IMR-90 (cell line): ENCODE results near the gene STYK1. TPM values are rescaled to one million over a fixed set of nuclear protein-coding genes. Genes with fewer than 3 reads are reported as not detected.

Source experiments
- ATAC-seq: fragments of 200-7000 bp; cut with Tn5 transposase; 2 replicates; pipeline ENCODE4 v1.9.1; 2020; ENCODE audit warnings: low read depth, mild to moderate bottlenecking, moderate library complexity
- BruUV-seq: library from RNA; stranded (reverse); fragments of 400-500 nt; replicated peaks from 2 replicates; lab custom pipeline; 2021; lab: Mats Ljungman, UMichigan
- CTCF ChIA-PET: fragments of 300-600 bp; formaldehyde crosslinking; extraction: SDS; loops from one replicate; lab custom pipeline; 2021; ENCODE audit warnings: antibody characterized with exemption; lab: Yijun Ruan, JAX
- POLR2A ChIA-PET: fragments of 300-600 bp; sonication (Branson Sonifier 250); formaldehyde crosslinking; loops from one replicate; lab custom pipeline; 2022; ENCODE audit warnings: antibody characterized with exemption; ENCODE audit not compliant: unreplicated experiment; lab: Charles Lee
- DNase-seq: peaks from one replicate; pipeline ENCODE4 v3.0.0; 2013
- H2AFZ ChIP-seq: replicated peaks from 2 replicates; pipeline ENCODE3; 2013; ENCODE audit warnings: low read length, mild to moderate bottlenecking; ENCODE audit not compliant: poor library complexity
- H2AK5ac ChIP-seq: 2 replicates; pipeline ENCODE4 v1.6.1; 2013; ENCODE audit warnings: low read depth, low read length, inconsistent platforms
- H2AK9ac ChIP-seq: replicated peaks from 2 replicates; pipeline ENCODE3; 2013; ENCODE audit warnings: mild to moderate bottlenecking, low read depth, low read length, moderate library complexity; ENCODE audit not compliant: poor library complexity
- H2BK120ac ChIP-seq: 2 replicates; pipeline ENCODE4 v1.6.1; 2013; ENCODE audit warnings: low read depth, low read length, inconsistent platforms
- H2BK15ac ChIP-seq: 3 replicates; pipeline ENCODE4 v1.6.1; 2013; ENCODE audit warnings: low read depth, low read length, inconsistent platforms
- H2BK20ac ChIP-seq: 2 replicates; pipeline ENCODE4 v1.6.1; 2013; ENCODE audit warnings: low read depth, mild to moderate bottlenecking, inconsistent platforms, low read length, moderate library complexity
- H2BK5ac ChIP-seq: 2 replicates; pipeline ENCODE4 v1.6.1; 2013; ENCODE audit warnings: mild to moderate bottlenecking, low read depth, low read length, inconsistent platforms; ENCODE audit not compliant: poor library complexity, severe bottlenecking
- H3K14ac ChIP-seq: replicated peaks from 2 replicates; pipeline ENCODE4 v1.6.1; 2013; ENCODE audit warnings: low read depth, low read length, inconsistent platforms
- H3K18ac ChIP-seq: 2 replicates; pipeline ENCODE4 v1.6.1; 2013; ENCODE audit warnings: low read depth, low read length, control low read depth
- H3K23ac ChIP-seq: 2 replicates; pipeline ENCODE4 v1.6.1; 2013; ENCODE audit warnings: low read depth, low read length, inconsistent platforms
- H3K27ac ChIP-seq: 2 replicates; pipeline ENCODE4 v1.5.1; 2013; ENCODE audit warnings: mild to moderate bottlenecking, control low read depth, low read length; ENCODE audit not compliant: insufficient read depth
- H3K27me3 ChIP-seq: 2 replicates; pipeline ENCODE4 v1.6.1; 2013; ENCODE audit warnings: low read length; ENCODE audit not compliant: control insufficient read depth, insufficient read depth
- H3K36me3 ChIP-seq: 2 replicates; pipeline ENCODE4 v1.6.1; 2013; ENCODE audit warnings: low read length, mixed read lengths; ENCODE audit not compliant: control insufficient read depth, insufficient read depth
- H3K4ac ChIP-seq: 2 replicates; pipeline ENCODE4 v1.6.1; 2013; ENCODE audit warnings: low read depth, low read length, inconsistent platforms
- H3K4me1 ChIP-seq: 2 replicates; pipeline ENCODE4 v1.6.1; 2013; ENCODE audit warnings: low read length, mixed read lengths; ENCODE audit not compliant: control insufficient read depth, insufficient read depth
- H3K4me2 ChIP-seq: 2 replicates; pipeline ENCODE4 v1.6.1; 2013; ENCODE audit warnings: low read depth, mild to moderate bottlenecking, control low read depth, low read length, moderate library complexity
- H3K4me3 ChIP-seq: 2 replicates; pipeline ENCODE4 v1.5.1; 2013; ENCODE audit warnings: low read depth, mild to moderate bottlenecking, control low read depth, low read length, moderate library complexity; ENCODE audit not compliant: insufficient read depth
- H3K56ac ChIP-seq: 2 replicates; pipeline ENCODE4 v1.6.1; 2013; ENCODE audit warnings: low read length, inconsistent platforms; ENCODE audit not compliant: insufficient read depth; ENCODE audit errors: extremely low read depth
- H3K79me1 ChIP-seq, 2 experiments: 2 replicates each; pipeline ENCODE4 v1.6.1; 2013; ENCODE audit warnings: low read length in 2 of 2, inconsistent platforms in 1 of 2, low read depth in 1 of 2
- H3K9ac ChIP-seq: 2 replicates; pipeline ENCODE4 v1.6.1; 2013; ENCODE audit warnings: low read depth, low read length, control low read depth
- H3K9me1 ChIP-seq: 2 replicates; pipeline ENCODE4 v1.6.1; 2013; ENCODE audit warnings: low read length, inconsistent platforms; ENCODE audit not compliant: insufficient read depth
- H3K9me3 ChIP-seq: 2 replicates; pipeline ENCODE4 v1.6.1; 2013; ENCODE audit warnings: low read length; ENCODE audit not compliant: control insufficient read depth, insufficient read depth
- H4K20me1 ChIP-seq: 2 replicates; pipeline ENCODE4 v1.6.1; 2013; ENCODE audit warnings: low read length, inconsistent platforms; ENCODE audit not compliant: insufficient read depth
- H4K5ac ChIP-seq: 2 replicates; pipeline ENCODE4 v1.6.1; 2013; ENCODE audit warnings: mild to moderate bottlenecking, low read depth, low read length, control low read depth
- H4K8ac ChIP-seq, 2 experiments: 2 replicates each; pipeline ENCODE4 v1.6.1; 2013; ENCODE audit warnings: low read depth in 2 of 2, low read length in 2 of 2, control low read depth in 1 of 2, inconsistent platforms in 1 of 2
- H4K91ac ChIP-seq: 2 replicates; pipeline ENCODE4 v1.6.1; 2013; ENCODE audit warnings: low read depth, low read length, inconsistent platforms; ENCODE audit not compliant: insufficient read depth
- BHLHE40 ChIP-seq: fragments of 150-350 bp; IDR thresholded peaks from 2 replicates; pipeline ENCODE4 v1.6.1; 2016; ENCODE audit warnings: mild to moderate bottlenecking, low read depth, low read length
- CEBPB ChIP-seq: IDR thresholded peaks from 2 replicates; pipeline ENCODE4 v1.6.1; 2012; ENCODE audit warnings: low read depth, low read length, improper control_type of control experiment
- CTCF ChIP-seq: conservative IDR thresholded peaks from 2 replicates; pipeline ENCODE4 v1.5.1; 2012; ENCODE audit warnings: mild to moderate bottlenecking, low read depth, low read length, improper control_type of control experiment
- ELK1 ChIP-seq: fragments of 150-350 bp; IDR thresholded peaks from 2 replicates; pipeline ENCODE4 v1.6.1; 2016; ENCODE audit warnings: low read depth, mild to moderate bottlenecking, low read length, moderate library complexity, borderline replicate concordance
- FOS ChIP-seq: fragments of 150-350 bp; IDR thresholded peaks from 2 replicates; pipeline ENCODE4 v1.6.1; 2016; ENCODE audit warnings: low read depth, low read length
- MAFK ChIP-seq: IDR thresholded peaks from 2 replicates; pipeline ENCODE4 v1.6.1; 2012; ENCODE audit warnings: low read depth, low read length, improper control_type of control experiment
- MAZ ChIP-seq: IDR thresholded peaks from 2 replicates; pipeline ENCODE4 v1.6.1; 2012; ENCODE audit warnings: low read depth, mild to moderate bottlenecking, low read length, improper control_type of control experiment, moderate library complexity, borderline replicate concordance
- MXI1 ChIP-seq: IDR thresholded peaks from 2 replicates; pipeline ENCODE4 v1.6.1; 2012; ENCODE audit warnings: low read depth, mild to moderate bottlenecking, low read length, moderate library complexity, borderline replicate concordance
- NFE2L2 ChIP-seq: fragments of 150-350 bp; IDR thresholded peaks from 2 replicates; pipeline ENCODE4 v1.6.1; 2016; ENCODE audit warnings: low read depth, mild to moderate bottlenecking, low read length
- POLR2A ChIP-seq: IDR thresholded peaks from 2 replicates; pipeline ENCODE4 v1.6.1; 2012; ENCODE audit warnings: mild to moderate bottlenecking, low read depth, low read length
- RAD21 ChIP-seq: IDR thresholded peaks from 2 replicates; pipeline ENCODE4 v1.6.1; 2012; ENCODE audit warnings: low read length, improper control_type of control experiment
- RCOR1 ChIP-seq: IDR thresholded peaks from 2 replicates; pipeline ENCODE4 v1.6.1; 2012; ENCODE audit warnings: mild to moderate bottlenecking, low read length, improper control_type of control experiment; ENCODE audit not compliant: insufficient replicate concordance
- RFX5 ChIP-seq: IDR thresholded peaks from 2 replicates; pipeline ENCODE4 v1.8.0; 2012; ENCODE audit warnings: low read depth, mild to moderate bottlenecking, low read length, moderate library complexity
- SMC3 ChIP-seq: fragments of 150-350 bp; IDR thresholded peaks from 2 replicates; pipeline ENCODE4 v1.6.1; 2016; ENCODE audit warnings: low read depth, mild to moderate bottlenecking, antibody characterized with exemption, low read length, moderate library complexity
- USF2 ChIP-seq: fragments of 150-350 bp; IDR thresholded peaks from 2 replicates; pipeline ENCODE4 v1.6.1; 2017; ENCODE audit warnings: mild to moderate bottlenecking, antibody characterized with exemption, low read length, low read depth
- WGBS, 2 experiments: methylation state at CpG; one replicate each; pipeline versions ENCODE4 v1.1.5 to v1.1.7; 2013; ENCODE audit warnings: missing lambda C conversion rate in 2 of 2; ENCODE audit not compliant: insufficient read length in 1 of 2; ENCODE audit errors: extremely low coverage in 2 of 2; 5-methylcytosine and 5-hydroxymethylcytosine counted together
- dilution Hi-C: fragments of 300-500 bp; cut with HindIII; formaldehyde crosslinking; loops from one replicate; pipeline ENCODE4 v1.14.3; 2018; ENCODE audit warnings: low sequenced_read_pairs; ENCODE audit not compliant: unreplicated experiment
- in situ Hi-C: fragments of 300-500 bp; cut with MboI; formaldehyde crosslinking; loops from 3 replicates; pipeline ENCODE4 v1.14.3; 2019; ENCODE audit warnings: low sequenced_read_pairs, inconsistent platforms, mixed read lengths
- intact Hi-C: fragments of 100-400 bp; cut with micrococcal nuclease; formaldehyde crosslinking; loops from 2 replicates; pipeline ENCODE4 v1.10.0; 2022
- polyA plus RNA-seq, 3 experiments: library from polyadenylated mRNA; depleted of rRNA; stranded (reverse); fragments of >200 nt; gene quantifications; 2 replicates each; pipeline ENCODE4 v1.2.3, GENCODE V29; 2012; ENCODE audit warnings: low replicate concordance in 1 of 3
- total RNA-seq: library from RNA; depleted of rRNA; stranded (reverse); fragments of >200 nt; gene quantifications from 2 replicates; pipeline ENCODE4 v1.2.3, GENCODE V29; 2012

The STYK1 gene
- total and polyA plus RNA-seq, 2 of the 4 experiments (the other 2 are of a cell fraction) = 0.36 to 0.72 TPM

GRCh38 chr12:10607885-10608458 is 65.9 kb downstream of the STYK1 start:
- Histone ChIP-seq H3K79me1 (peaks cover 6 to 12% of the 10 kb centered on the region in 2 experiments; a peak in 3 of 4 replicates), H3K4me3 (no peak overlapping the region), H3K9me3 (no peaks in the 10 kb centered on the region), H2AK5ac (no peak overlapping the region), H3K4me2 (no peak overlapping the region), H4K5ac (no peak overlapping the region), H3K14ac (no peak overlapping the region), H3K36me3 (peaks cover 7% of the 10 kb centered on the region), H2AFZ (no peak overlapping the region), H4K91ac (no peak overlapping the region), H2BK20ac (no peak overlapping the region), H2BK15ac (no peak overlapping the region), H3K4ac (no peak overlapping the region), H3K23ac (no peak overlapping the region), H2BK5ac (no peak overlapping the region), H2AK9ac (no peak overlapping the region), H2BK120ac (no peak overlapping the region), H3K27me3 (no peaks in the 10 kb centered on the region), H3K9ac (no peak overlapping the region), H3K4me1 (peaks cover 5% of the 10 kb centered on the region), H4K8ac (no peak overlapping the region), H3K27ac (no peak overlapping the region), H3K18ac (no peak overlapping the region), H3K56ac (no peak overlapping the region), H3K9me1 (no peaks in the 10 kb centered on the region), H4K20me1 (no peaks in the 10 kb centered on the region)
- dilution Hi-C loops = no loop called here
- POLR2A ChIA-PET = no interaction called here
- intact Hi-C loops = loop anchor here (2.0 kb wide), 2 partner anchors 67 to 143 kb away; partner anchors contain the start of gene STYK1
- TF ChIP-seq ELK1 (no peak), USF2 (no peak), RFX5 (no peak), RCOR1 (no peak), SMC3 (peak; percentile 43; the same call in 1 of the 2 replicates), CTCF (peak; percentile 37; the same call in 1 of the 2 replicates), CEBPB (no peak), BHLHE40 (no peak), FOS (no peak), POLR2A (no peak), MAFK (no peak), NFE2L2 (no peak), MXI1 (no peak), RAD21 (peak; percentile 42), MAZ (no peak)
- DNase-seq = peak; percentile 15
- ATAC-seq = no peak
- WGBS, 2 experiments = no CpG with 5 or more reads among the region's 3 CpGs
- CTCF ChIA-PET = interaction anchor here (0.5 to 1.6 kb wide), 3 partner anchors 11 to 125 kb away, joined by 3 to 5 read pairs (median 5); no protein-coding TSS in a partner anchor
- BruUV-seq = no TSS peak
- in situ Hi-C loops = no loop called here
